ENCODE results near the gene NAA25. TPM values are rescaled to one million over a fixed set of nuclear protein-coding genes. Genes with fewer than 3 reads are reported as not detected.

NAA25 gene
- 37.3 to 43.8 TPM (median 37.4 TPM) in 3 replicates for total RNA-seq

- H3K27ac Mint-ChIP-seq: peak within 1 kb of the TSS; percentile 98
- H3K36me3 Mint-ChIP-seq: no peaks in the 10 kb centered on the region
- no peaks in the 10 kb centered on the region for H3K27me3 Mint-ChIP-seq (ENCODE audit: low read depth)
- peaks cover 25% of the 10 kb centered on the region for H3K4me1 Mint-ChIP-seq
- TF ChIP-seq CTCF (IDR thresholded peaks at IDR 0.05; ENCODE audit: unreplicated experiment): no peak
- DNase-seq (ENCODE audit: low spot score in 2 of 2, unreplicated experiment in 2 of 2): peak; percentile 85 to 88
- peak within 1 kb of the TSS; percentile 98 for H3K4me3 Mint-ChIP-seq
- H3K9me3 Mint-ChIP-seq: no peaks in the 10 kb centered on the region
Observed at GRCh38 chr12:112108202-112109079, at the start of gene NAA25. NAA25 (minus strand) TSS chr12:112108783; CDS start chr12:112108773, 10 bp downstream.

- no peak for TF ChIP-seq CTCF (IDR thresholded peaks at IDR 0.05; ENCODE audit: unreplicated experiment)
- DNase-seq (ENCODE audit: low spot score in 2 of 2, unreplicated experiment in 2 of 2): no peak
- Mint-ChIP-seq H3K9me3 (peaks cover 38% of the 10 kb centered on the region), H3K27me3 (ENCODE audit: low read depth) (no peaks in the 10 kb centered on the region), H3K36me3 (peaks cover 76% of the 10 kb centered on the region), H3K4me3 (no peak overlapping the region), H3K27ac (no peak overlapping the region), H3K4me1 (peaks cover 5% of the 10 kb centered on the region)
Observed at GRCh38 chr12:112153893-112154219, 45.3 kb upstream of the NAA25 start.

GRCh38 chr12:112153181-112153892 lies 44.8 kb upstream of the NAA25 start:
- peaks cover 76% of the 10 kb centered on the region for H3K36me3 Mint-ChIP-seq
- no peaks in the 10 kb centered on the region for H3K27me3 Mint-ChIP-seq (ENCODE audit: low read depth)
- no peak for TF ChIP-seq CTCF (IDR thresholded peaks at IDR 0.05; ENCODE audit: unreplicated experiment)
- H3K9me3 Mint-ChIP-seq: peaks cover 36% of the 10 kb centered on the region
- no peak for DNase-seq (ENCODE audit: low spot score in 2 of 2, unreplicated experiment in 2 of 2)
- H3K27ac Mint-ChIP-seq: no peak overlapping the region
- no peak overlapping the region for H3K4me3 Mint-ChIP-seq
- peaks cover 11% of the 10 kb centered on the region for H3K4me1 Mint-ChIP-seq

GRCh38 chr12:112151766-112152541 lies 43.4 kb upstream of the NAA25 start:
- Mint-ChIP-seq H3K36me3 (peaks cover 67% of the 10 kb centered on the region), H3K9me3 (peaks cover 23% of the 10 kb centered on the region), H3K4me3 (no peak overlapping the region), H3K27me3 (ENCODE audit: low read depth) (no peaks in the 10 kb centered on the region), H3K4me1 (peaks cover 16% of the 10 kb centered on the region), H3K27ac (no peak overlapping the region)
- TF ChIP-seq CTCF (IDR thresholded peaks at IDR 0.05; ENCODE audit: unreplicated experiment): no peak
- no peak for DNase-seq (ENCODE audit: low spot score in 2 of 2, unreplicated experiment in 2 of 2)

- peaks cover 61% of the 10 kb centered on the region for H3K36me3 Mint-ChIP-seq
Observed at GRCh38 chr12:112149596-112149995, 41.0 kb upstream of the NAA25 start.

More at GRCh38 chr12:112149596-112149995, 41.0 kb upstream of the NAA25 start:
- Mint-ChIP-seq H3K4me1 (peaks cover 16% of the 10 kb centered on the region), H3K9me3 (peaks cover 6% of the 10 kb centered on the region), H3K4me3 (no peak overlapping the region), H3K27me3 (ENCODE audit: low read depth) (no peaks in the 10 kb centered on the region), H3K27ac (peak overlapping the region; percentile 85)
- TF ChIP-seq CTCF (IDR thresholded peaks at IDR 0.05; ENCODE audit: unreplicated experiment): no peak
- DNase-seq (ENCODE audit: low spot score in 2 of 2, unreplicated experiment in 2 of 2): no peak
